M059J (cell line): ENCODE data around the gene CD9. TPM values are rescaled to one million over a fixed set of nuclear protein-coding genes. Genes with fewer than 3 reads are reported as not detected.
"Not testable (repeated sequence)": the region's sequence is repeated elsewhere in the genome, so short reads cannot be mapped to it uniquely, and the experiment has no call there.

Experiments used
- DNase-seq: peaks from one replicate; pipeline ENCODE4 v3.0.0-alpha.2; 2012; ENCODE audit warnings: low read depth
- total RNA-seq: library from RNA; depleted of rRNA; stranded (reverse); fragments of >200 nt; shearing (Covaris generic); gene quantifications from 2 replicates; pipeline ENCODE4 v1.2.3, GENCODE V29; 2014

The CD9 gene
- total RNA-seq, 1 experiment from 2014 or later = 86.2 TPM

DNA sequence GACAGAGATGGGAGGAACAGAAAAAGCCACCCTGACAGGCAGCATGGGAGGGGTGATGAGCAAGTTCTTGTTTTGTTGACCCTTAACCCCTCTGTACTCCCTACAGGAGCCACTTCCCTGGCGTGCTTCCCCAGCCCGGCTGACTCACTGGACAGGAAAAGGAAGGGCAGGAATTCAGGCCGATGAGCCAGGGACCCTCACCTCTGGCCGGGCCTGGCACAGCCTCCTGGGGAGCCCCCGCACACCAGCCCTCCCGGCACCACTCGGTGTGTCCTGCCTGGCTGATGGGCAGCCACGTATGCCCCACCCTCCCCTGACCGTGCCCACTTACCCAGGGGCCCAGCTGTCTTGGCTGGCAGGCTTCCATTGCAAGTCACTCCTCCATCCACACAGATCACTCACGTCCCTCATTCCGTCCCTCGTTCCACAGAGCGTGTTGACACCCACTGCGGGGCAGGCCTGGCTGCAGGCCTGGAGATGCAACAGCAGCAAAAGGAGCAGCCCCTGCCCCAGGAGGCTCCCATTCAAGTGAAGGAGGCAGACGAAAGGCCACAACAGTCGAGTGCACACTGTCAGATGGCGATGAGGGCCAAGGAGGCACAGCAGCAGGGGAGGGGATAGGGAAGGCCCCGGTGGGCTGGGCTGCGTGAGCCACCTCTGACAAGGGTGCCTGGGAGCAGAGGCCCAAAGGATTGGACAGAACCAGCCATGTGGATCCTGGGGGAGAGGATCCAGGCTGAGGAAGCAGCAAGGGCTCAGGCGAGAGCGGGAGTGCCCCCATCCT is 19.7 kb upstream of the CD9 start:
- peak; percentile 90 for DNase-seq

DNA sequence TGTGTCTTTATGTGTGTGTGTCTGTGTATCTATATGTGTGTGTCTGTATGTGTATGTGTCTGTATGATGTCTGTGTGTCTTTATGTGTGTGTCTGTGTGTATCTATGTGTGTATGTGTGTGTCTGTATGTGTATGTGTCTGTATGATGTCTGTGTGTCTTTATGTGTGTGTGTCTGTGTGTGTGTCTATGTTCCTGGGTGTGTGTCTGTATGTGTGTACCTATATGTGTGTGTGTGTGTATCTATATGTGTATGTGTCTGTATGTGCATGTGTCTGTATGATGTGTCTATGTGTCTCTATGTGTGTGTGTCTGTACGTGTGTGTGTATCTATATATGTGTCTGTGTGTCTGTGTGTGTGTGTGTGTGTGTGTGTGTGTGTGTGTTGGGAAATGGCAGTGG is 19.0 kb upstream of the CD9 start:
- DNase-seq = no peak

DNA sequence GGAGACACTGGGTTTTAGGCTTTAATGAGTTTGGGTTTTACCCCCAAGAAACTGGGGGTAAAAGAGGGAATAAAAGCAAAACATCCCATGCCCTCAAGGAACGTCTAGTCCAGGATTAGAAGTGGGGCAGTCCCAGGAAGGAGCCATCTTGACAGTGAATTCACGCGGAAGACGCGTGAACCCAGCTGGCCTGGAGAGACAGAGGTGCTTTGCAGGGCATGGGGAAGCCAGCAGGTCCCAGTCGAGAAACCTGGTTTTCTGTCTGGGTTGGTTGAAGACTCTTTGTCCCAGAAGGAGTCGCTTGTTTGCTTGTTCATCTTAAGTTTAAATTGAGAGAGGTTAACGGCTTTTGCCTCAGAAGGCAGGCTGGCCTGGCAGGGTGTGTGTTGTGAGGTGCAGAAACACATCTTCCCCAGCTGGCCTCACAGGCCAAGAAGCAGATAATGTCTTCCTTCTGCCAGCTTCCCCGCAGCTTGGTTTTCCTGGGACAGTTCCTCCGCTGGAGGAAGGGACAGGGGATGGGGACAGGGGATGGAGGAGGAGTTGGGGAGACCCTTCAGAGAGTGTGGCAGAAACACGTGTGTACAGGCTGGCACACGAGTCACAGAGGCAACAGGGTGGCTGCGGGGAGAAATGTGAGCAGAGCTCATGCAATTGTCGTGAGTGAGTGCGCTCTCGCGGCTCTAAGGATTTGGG is 18.5 kb upstream of the CD9 start:
- no peak for DNase-seq

DNA sequence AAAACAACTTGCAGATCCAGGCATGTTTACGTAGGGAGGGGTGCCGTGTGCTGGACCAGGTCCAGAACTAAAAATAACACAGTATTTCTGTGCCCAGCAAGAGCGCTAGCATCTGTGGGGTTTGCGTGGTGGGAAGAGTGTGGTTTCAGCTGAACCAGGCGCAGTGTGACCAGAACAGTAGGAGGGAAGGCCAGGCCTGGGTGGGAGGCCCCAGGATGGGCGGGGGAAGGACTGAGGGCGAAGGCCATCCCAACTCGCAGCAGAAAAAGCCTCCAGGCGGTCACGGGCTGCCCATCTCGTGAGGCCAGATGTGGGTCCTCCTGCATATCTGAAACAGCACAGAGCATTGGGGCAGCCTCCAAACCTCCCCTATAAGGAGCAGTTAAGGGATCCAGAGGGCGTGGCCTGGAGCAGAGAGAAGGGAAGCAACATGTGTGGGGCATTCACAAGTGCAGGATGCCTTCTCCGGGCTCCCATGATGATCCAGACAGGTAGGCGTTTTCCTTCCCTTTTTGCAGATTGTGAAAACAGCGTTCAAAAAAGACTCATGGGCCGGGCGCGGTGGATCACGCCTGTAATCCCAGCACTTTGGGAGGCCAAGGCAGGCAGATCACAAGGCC is 17.8 kb upstream of the CD9 start:
- DNase-seq = peak; percentile 37

DNA sequence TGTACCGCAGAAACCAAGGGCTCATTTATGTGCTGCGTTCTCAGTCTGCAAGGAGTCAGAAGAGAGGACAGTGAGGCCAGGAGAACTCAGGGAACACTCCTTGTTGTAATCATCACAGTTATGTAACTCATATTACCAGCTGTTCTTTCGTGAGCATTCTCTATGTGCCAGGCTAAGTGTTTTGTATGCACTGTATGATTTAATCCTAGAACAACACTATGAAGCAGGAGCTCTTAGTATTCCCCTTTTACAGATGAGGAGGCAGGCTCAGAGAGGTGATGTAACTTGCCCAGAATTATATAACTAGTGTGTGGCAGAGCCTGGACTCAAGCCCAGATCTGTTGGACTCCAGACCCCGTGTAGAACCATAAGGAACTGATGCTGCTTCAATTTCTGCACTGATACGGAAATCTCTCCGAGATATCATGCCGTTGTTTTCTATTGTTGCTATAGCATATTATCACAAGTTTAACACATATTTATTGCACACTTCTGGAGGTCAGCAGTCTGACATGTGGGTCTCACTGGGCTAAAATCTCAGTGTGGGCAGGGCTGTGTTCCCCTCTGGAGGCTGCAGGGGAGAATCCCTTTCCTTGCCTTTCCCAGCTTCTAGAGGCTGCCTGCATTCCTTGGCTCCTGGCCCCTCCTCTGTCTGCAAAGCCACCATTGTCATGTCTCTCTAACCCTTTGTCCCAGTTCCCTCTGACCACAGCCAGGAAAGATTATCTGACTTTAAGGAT is 16.3 kb upstream of the CD9 start:
- peak; percentile 31 for DNase-seq

DNA sequence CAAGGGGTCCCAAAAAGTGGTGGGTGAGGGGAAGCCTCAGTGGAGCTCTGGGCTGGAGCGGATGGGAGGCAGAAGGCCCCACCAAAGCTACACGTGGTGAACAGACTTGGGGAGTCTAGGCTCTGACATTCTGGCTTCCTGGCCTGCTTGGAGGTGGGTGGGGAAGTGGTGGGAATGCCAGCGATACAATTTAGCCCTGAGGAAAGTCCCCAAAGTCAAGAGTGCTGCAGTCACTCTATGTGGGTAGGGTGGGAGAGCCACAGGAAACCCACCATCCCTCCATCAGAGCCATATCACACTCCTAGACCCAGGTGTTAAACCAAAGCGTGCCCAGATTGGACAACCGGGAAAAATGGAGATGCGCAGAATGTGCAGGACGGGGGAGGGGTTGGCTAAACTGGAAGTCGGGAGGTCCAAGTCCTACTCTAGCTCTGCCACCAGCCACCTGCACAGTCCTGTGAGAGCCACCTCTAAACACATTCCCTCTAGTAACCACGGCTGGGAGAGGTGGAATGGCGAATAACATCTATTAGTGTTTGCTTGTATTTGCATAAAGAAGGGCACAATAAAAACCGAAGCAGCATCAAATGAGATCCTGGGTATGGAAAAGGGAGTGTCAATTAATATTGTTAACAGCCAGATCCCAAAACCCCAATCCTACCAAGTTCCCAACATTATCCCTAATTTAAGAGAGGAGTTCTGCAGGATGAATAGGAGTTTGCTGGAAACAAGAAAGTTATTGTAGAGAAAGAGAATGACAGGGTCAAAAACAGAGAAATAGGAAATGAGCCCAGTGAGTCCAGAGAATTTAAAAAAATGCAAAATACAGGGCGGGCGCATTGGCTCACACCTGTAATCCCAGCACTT is 14.0 kb upstream of the CD9 start:
- no peak for DNase-seq

DNA sequence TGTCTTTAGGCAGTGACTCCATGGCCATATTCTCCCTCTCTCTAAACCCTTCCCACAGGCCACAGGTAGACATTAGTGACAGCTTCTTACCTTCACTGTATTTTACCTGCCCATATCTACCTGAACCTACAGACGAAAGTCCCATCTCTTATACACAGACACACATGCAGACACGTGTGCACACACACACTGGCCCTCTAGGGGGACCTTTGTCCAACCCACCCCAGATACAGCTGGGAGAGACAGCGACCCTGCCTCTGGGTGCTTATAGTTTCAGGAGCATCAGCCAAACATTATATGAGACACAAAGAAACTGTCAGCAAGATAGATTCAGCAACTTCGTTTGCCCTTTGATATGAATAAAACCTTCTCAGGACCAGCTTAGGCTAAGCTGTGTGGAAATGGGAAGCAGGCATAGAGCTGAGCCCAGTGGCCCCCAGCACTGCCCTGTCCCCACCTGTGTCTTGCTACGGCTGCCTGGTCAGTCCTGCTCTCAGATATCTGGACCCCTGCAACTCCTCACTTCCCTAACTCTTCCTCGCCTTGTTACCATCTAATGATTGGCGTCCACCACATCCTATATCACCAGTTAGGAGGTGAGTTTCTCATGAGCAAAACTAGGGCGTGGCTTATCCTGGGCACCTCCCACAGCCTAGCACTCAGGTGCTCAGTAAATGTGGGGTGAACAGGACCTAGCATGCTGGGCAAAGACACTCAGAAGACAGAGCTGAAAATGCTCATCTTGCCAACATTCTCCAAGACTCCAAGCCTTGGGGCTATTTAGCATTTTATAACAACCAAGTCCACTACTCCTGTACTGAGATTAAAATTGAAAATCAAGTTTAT is 12.0 kb upstream of the CD9 start:
- no peak for DNase-seq

DNA sequence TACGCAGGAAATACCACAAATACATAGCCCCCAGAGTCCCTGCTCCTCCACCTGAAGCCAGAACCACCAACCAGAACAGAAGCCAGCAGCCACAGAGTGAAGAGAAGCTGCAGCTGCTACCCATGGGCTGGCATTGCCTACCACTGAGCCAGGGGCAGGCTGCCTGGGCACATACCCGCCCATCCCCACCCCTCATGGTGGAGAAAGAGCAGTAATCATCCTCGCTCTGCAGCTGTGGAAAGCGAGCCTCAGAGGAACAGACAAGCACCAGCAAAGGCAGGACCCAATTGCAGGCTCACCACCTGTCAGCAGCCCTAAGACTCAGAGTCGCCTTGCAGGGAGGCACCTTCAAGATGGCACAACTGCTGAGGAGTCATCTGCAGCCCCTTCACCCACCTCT is 11.2 kb upstream of the CD9 start:
- no peak for DNase-seq

DNA sequence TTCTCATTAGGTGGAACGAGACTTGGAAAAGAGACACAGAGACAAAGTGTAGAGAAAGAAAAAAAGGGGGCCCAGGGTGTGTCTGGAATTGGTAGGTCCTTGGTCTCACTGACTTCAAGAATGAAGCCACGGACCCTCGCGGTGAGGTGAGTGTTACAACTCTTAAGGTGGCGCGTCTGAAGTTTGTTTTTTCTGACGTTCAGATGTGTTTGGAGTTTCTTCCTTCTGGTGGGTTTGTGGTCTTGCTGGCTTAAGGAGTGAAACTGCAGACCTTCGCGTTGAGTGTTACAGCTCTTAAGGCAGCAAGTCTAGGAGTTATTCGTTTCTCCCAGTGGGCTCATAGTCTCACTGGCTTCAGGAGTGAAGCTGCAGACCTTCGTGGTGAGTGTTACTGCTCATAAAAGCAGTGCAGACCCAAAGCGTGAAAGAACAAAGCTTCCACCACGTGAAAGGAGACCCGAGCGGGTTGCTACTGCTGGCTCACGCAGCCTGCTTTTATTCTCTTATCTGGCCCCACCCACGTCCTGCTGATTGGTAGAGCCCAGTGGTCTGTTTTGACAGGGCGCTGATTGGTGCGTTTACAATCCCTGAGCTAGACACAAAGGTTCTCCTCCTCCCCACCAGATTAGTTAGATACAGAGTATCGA is 10.1 kb upstream of the CD9 start:
- not testable (repeated sequence) for DNase-seq

DNA sequence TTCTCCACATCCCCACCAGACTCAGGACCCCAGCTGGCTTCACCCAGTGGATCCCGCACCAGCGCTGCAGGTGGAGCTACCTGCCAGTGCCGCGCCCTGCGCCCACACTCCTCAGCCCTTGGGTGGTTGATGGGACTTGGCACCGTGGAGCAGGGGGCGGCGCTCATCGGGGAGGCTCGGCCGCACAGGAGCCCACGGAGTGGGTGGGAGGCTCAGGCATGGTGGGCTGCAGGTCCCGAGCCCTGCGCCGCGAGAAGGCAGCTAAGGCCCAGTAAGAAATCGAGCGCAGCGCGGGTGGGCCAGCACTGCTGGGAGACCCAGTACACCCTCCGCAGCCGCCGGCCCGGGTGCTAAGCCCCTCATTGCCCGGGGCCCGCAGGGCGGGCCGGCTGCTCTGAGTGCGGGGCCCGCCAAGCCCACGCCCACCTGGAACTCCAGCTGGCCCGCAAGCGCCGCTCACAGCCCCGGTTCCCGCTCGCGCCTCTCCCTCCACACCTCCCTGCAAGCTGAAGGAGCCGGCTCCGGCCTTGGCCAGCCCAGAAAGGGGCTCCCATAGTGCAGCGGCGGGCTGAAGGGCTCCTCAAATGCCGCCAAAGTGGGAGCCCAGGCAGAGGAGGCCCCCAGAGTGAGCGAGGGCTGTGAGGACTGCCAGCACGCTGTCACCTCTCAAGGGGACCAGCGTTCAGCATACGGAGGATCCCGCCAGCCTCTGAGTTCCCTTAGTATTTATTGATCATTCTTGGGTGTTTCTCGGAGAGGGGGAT is 9.3 kb upstream of the CD9 start:
- DNase-seq = not testable (repeated sequence)

DNA sequence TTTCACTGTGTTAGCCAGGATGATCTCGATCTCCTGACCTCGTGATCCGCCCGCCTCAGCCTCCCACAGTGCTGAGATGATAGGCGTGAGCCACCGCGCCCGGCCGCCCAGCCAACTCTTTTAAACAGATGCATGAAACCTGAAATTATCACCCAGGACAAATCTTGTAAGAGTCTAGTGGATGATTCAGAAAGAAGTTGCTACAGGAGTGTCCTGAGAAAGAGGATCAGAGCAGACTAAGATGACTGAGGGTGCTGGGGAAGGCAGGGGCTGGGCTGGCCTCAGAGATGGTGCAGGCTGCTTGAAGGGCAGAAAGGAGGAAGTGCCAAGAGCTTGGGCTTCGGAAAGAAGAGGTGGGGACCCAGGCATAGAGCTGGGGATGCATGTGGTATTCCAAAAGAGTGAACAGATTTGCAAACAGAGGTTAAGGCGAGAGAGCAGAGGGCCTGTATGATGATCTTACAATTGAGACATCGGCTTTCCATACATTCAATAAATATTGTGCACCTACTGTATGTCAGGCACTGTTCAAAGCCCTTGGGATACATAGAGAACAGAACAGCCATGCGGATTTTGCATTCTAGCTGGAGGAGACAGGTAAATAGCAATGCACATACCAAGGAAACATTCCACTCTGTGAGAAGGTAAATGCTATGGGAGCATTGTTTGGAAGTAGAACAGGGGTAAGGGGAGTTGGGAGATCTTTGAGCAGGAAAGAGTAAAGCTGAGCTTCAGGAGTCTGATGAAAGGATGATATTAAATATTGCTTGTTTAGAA is 7.4 kb upstream of the CD9 start:
- DNase-seq = no peak

DNA sequence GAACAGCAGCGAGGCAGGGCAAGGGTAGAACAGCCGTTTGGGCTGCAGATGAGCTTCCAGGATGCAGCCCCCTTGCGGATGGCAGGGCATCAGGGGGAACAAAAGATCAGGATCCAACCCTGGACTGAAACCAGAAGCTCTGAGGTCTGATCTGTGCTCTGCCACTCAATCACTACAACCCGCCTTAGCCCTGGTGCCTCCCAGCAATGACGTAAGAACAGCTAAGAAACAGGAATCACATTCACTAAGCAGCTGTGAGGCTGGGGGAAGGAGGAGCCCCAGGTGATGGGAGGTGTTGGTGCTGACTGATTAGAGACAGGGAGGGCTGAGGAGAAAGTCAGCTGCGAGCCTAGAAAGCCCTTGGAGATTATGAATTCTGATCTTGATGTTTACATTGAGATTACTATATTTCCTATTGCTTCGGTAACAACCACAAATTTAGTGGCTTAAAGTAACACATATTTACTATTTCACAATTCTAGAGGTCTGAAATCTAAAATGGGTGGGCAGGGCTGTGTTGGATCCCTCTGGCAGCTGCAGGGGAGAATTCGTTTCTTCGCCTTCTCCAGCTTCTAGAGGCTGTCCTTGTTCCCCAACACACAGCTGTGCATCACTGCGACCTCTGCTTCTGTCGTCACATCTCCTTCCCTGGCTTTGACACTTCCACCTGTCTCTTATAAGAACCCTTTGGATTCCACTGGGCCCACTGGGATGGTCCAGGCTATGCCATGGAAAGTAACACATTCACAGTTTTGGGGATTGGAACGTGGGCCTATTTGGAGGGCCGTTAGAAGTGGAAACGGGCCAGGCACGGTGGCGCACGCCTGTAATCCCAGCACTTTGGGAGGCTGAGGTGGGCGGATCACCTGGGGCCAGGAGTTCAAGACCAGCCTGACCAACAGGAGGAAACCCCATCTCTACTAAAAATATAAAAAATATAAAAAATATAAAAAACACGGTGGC is 6.1 kb upstream of the CD9 start:
- DNase-seq = no peak

DNA sequence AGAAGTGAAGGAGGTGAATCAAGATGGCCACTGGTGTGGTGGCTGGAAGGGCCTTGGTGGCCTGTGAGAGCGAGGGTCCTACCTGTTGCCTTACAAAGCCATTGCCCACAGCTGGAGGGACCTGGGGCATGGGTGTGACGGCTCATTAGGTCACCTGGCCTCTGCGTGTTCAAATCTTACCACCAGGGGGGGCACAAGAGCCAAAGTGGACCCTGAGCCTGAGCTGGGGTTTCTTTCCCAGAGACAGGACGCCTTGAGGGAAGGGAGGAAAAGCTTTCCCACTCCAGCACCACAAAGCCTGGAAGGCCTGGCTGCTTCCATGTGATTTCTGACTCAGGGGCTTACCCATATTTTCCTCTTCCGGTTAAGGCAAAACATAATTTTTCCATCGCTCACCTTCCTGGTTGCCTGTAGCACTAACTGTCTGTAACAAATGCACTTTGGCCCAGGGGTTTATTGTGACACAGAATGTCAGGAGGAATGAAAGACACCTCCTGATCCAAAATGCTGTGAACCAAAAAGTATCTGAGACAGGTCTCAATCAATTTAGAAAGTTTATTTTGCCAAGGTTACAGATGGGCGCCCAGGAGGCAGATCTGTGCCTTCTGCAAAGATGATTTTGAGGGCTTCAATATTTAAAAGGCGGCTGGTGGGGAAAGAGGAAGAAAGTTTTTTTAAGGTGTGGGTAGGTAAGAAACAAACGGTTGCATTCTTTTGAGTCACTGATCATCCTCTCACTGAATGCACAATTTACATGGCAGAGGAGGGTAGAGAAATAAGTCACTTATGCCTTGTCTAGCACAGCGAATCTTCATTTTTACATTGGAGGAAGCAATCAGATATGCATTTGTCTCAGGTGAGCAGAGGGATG is 4.3 kb upstream of the CD9 start:
- DNase-seq = peak; percentile 90

DNA sequence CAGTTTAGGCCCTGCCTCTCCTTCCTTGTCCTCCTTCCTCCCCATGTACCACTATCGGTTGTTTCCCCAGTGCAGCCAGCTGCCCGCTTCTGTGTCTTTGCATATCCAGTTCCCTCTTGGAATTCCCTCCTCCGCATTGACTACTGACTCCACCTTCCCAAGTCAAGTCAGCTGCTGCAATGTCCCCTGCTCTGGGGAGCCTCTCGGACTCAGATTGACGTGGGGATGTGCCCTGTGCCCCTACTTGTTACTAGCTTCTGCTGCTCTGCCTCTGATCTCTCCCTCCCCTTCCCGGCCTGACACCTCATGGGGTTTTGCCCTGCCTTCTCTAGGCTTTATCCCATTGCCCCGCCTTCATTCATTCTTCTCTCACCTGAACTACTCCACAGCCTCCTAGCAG is 2.1 kb upstream of the CD9 start:
- DNase-seq = no peak

DNA sequence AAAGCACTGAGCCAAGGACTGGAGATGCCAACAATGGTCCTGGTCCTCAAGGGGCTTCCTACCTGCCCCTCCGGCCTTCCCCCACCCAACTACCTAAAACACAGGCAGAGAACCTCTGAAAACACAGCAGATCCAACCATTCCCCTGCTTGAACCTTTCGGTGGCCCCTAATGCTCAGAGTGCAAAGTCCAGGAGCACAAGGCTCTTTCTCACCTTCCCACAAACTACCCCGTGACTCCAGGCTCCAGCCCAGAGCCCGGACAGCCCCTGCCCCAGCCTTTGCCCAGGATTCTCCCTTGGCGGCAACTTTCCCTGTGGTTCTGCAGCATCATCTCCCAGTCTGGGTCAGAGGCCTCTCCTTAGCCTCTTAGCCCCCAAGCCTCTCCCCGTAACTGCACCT is 1.6 kb upstream of the CD9 start:
- no peak for DNase-seq

DNA sequence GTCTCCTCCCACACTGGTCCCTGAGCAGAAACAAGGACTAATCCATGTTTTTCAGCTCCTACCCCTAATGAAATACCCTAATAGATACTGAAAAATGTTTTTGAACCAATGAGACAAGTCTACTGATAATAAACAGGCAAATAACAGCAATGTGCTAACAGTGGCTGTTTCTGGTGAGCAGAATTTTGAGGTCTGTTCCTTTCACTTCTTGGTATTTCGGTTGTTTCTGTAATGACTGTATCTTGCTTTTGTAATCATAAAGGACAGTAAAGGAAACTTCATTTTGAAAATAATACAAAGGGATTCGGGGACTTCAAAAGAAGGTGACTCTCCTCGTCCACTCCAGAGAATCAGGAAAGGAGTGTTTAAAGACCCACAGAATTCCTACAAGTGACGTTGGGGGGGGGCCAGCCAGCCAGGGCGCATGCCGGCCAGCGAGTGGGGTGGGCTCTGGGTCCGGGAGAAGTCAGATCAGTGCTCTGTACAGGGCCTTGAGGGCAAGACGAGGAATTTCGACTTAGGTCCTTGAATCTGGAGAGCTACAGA is 1.1 kb upstream of the CD9 start:
- DNase-seq = no peak
